ENCODE measurements around the gene DNAL4.
A peak's percentile ranks its signal among the peaks of the same experiment; 100 is the strongest.

The DNAL4 gene

DNA sequence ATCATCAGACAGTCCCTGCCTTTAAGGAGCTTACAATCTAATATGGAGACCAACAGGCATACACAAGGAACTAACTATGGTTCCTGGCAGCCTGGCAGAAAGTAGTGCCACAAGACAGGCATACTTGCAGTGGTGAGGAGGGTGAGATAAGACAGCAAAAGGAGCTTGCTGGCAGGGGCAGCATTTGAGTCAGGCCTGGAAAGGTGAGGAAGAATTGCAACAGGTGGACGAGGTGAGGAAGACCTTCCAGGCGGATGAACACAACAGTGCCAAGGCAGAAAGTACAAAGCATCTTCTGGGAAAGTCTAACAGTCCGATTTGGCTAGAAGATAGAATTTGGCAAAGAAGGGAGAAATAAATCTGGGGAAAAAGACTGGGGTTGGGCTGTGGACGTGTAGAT lies 4.3 kb downstream of the DNAL4 start:
- TF ChIP-seq, protein P1, sequence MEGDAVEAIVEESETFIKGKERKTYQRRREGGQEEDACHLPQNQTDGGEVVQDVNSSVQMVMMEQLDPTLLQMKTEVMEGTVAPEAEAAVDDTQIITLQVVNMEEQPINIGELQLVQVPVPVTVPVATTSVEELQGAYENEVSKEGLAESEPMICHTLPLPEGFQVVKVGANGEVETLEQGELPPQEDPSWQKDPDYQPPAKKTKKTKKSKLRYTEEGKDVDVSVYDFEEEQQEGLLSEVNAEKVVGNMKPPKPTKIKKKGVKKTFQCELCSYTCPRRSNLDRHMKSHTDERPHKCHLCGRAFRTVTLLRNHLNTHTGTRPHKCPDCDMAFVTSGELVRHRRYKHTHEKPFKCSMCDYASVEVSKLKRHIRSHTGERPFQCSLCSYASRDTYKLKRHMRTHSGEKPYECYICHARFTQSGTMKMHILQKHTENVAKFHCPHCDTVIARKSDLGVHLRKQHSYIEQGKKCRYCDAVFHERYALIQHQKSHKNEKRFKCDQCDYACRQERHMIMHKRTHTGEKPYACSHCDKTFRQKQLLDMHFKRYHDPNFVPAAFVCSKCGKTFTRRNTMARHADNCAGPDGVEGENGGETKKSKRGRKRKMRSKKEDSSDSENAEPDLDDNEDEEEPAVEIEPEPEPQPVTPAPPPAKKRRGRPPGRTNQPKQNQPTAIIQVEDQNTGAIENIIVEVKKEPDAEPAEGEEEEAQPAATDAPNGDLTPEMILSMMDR (IDR thresholded peaks at IDR 0.05; ENCODE audit: insufficient read depth, low read depth, low read length, missing control alignments): no peak
- H3K4me3 ChIP-seq (ENCODE audit: low read length): no peak overlapping the region

DNA sequence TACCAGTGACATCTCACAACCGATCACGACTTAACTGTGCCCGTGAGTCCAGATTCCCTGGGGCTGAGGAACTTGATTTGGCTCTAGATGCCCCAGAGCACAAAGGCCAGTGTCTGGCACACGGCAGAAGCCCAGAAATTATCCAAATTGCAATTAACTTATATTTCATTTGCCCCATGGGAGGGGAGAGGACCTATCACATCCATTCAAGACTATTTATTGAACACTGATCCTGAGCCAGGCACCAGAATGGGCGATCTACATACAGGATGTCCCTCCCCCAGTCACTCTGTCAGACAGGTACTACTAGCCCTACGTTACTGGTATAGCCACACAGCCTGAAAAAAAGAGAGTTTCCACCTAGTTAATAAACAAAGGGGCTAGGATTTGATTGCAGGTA lies 5.1 kb downstream of the DNAL4 start:
- H3K4me3 ChIP-seq (ENCODE audit: low read length): no peak overlapping the region
- TF ChIP-seq, protein P1 (IDR thresholded peaks at IDR 0.05; ENCODE audit: insufficient read depth, low read depth, low read length, missing control alignments): no peak
- DNase-seq (ENCODE audit: low read depth): no peak

More for the DNA sequence above, 4.3 kb downstream of the DNAL4 start:
- no peak for DNase-seq (ENCODE audit: low read depth)

DNA sequence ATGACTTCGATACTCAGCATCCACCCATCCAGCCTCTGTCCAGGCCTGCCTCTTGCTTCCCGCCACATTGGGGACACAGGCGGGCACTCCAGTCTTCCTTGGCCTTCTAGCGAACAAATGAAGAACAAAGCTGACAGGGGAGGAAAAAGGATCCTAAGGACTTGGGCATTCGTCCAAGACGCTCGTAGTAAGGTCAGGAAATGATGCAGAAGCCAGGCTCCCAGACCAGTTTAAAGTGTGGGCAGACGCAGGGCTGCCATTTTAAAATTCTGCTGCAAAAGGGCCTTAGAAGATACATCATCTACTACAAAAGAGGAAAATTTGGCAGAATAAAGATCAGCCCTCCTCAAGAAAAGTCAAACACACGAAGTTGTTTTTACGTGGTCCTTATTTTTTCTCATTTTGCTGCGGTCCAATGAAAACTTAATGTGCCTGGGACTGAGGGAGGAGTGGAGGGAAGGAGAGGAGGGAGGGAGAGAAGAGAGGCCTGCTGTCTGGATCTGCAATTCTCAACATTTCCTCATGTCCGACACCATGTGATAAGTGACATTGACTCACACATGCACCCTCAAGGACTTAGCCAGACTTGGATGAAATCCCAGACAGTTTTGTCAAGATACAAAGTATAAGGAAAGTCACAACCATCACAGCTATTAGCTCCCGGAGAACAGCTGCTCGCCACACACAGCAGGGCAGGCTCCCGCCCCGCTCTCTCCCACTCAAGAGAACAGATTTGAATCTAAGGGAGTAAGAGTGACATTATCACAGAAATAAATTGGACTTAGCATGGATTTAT lies 5.7 kb downstream of the DNAL4 start:
- no peak overlapping the region for H3K4me3 ChIP-seq (ENCODE audit: low read length)
- TF ChIP-seq, protein P1 (IDR thresholded peaks at IDR 0.05; ENCODE audit: insufficient read depth, low read depth, low read length, missing control alignments): no peak
- DNase-seq (ENCODE audit: low read depth): peak; percentile 62

DNA sequence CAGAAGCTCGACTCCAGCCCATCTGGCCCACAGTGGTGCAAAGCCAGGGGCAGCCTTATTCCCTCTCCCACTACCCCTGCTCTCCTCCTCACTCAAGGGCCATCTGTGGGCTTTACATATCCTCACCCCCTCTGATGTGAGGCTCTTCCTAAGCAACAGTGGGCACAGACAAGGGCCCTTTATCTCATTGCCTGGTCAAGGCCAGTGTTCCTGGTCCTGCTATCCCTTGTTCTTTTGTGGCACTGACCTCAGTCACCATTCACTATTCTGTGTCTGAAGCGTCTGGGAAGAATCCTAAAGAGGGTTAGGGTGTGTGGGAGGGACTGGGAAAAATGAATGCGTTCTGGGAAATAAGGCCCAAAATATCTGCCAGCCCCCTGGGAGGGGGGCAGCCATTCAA lies 7.3 kb downstream of the DNAL4 start:
- TF ChIP-seq, protein P1 (IDR thresholded peaks at IDR 0.05; ENCODE audit: insufficient read depth, low read depth, low read length, missing control alignments): no peak
- no peak overlapping the region for H3K4me3 ChIP-seq (ENCODE audit: low read length)

DNA sequence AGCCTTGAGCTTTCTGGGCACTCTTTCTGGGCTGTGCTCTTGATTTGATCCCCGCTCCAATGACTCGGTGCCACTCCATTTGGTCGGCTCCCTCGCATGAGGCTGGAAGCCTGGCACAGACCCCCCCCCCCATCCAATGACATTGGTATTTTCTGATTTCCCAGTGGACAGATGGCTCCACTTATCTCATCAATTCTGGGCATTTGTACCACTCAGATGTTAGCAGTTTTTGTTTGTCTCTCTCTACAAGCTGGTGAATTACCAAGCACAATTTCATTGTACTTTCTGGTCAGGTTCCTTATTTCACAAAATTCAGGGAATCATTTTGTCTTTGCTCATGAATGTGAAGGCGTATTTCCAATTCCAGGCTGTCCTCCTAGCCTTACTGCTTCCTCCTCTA lies 9.1 kb downstream of the DNAL4 start:
- TF ChIP-seq, protein P1 (IDR thresholded peaks at IDR 0.05; ENCODE audit: insufficient read depth, low read depth, low read length, missing control alignments): no peak
- no peak for DNase-seq (ENCODE audit: low read depth)
- H3K4me3 ChIP-seq (ENCODE audit: low read length): no peak overlapping the region

More for the DNA sequence above, 7.3 kb downstream of the DNAL4 start:
- no peak for DNase-seq (ENCODE audit: low read depth)

DNA sequence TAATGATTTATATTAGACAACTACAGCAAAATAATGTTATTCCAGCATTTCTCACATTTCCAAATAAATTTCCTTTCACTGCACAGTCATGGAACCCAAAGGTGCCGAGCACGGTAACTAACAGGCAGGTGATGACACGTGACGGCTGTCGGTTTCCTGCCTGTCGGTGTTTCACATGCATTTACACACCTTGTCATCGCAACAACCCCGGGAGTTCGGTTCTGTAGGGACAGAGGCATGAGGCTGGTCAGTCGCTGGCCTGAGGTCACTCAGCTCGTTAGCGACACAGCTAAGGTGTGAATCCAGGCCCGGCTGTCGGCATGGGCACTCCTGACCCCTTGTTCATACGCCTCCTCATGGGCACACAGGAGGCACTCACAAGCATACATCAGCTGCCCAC lies 9.9 kb downstream of the DNAL4 start:
- no peak overlapping the region for H3K4me3 ChIP-seq (ENCODE audit: low read length)
- DNase-seq (ENCODE audit: low read depth): no peak
- TF ChIP-seq, protein P1 (IDR thresholded peaks at IDR 0.05; ENCODE audit: insufficient read depth, low read depth, low read length, missing control alignments): no peak
